Activated gamma-delta T cell (primary cell): ENCODE measurements around the gene PIM3.

Experiments
- DNase-seq: peaks from one replicate; lab custom pipeline; 2025; lab: John Stamatoyannopoulos, UW

PIM3 gene

DNA sequence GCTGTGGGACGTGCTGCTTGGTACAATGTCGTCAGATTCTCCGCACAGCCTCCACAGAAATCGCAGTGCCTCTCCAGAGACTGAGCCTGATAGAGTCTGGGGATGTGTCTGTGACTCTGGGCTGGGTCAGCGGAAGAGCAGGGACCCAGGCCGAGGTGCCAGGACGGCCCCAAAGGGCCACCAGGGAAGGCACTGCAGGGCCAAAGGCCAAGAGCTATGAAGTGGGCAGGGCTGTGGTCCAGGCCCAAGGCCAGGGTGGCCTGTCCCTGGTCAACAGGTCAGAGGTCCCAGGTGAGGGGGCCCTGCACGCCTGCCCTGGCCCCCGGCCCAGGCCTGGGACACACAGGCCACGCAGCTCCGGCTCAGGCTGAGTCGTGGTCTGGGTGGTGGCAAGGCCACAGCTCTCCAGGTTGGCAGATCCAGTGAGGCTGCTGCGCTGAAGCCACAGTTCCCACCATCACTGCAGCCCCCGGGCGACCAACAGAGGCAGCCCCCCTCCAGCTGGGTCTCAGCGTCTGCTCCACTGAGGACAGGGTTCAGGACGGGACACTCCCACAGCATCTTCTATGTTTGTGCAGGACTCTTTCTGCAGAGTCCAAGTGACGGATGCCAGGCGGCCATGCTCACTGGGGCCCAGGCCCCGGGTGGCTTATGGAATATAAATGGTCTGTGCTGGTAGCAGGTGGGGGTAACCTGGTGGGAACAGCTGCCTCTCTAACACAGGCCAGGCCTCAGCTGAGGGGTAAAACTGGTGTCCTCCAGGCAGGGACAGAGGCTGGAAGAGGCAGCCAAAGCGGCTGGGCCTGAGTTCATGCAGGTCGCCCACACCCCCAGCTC is 4.8 kb upstream of the PIM3 start:
- no peak for DNase-seq

DNA sequence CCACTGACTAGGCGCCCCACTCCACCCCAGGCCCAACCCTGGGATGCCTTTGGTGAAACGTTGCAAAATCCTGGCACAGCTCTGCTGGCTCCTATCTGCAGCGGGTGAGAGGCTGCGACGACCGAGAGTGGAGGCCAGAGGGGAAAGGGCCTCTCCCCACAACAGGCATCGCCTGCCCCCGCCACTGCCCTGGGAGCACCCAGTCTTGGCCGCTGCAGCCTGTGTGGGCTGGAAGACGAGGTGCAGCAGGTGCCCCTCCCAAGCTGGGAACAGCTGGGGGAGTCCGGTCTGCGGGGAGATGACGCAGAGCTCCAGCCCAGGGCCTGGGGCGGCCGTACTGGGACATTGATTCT is 4.2 kb upstream of the PIM3 start:
- no peak for DNase-seq

DNA sequence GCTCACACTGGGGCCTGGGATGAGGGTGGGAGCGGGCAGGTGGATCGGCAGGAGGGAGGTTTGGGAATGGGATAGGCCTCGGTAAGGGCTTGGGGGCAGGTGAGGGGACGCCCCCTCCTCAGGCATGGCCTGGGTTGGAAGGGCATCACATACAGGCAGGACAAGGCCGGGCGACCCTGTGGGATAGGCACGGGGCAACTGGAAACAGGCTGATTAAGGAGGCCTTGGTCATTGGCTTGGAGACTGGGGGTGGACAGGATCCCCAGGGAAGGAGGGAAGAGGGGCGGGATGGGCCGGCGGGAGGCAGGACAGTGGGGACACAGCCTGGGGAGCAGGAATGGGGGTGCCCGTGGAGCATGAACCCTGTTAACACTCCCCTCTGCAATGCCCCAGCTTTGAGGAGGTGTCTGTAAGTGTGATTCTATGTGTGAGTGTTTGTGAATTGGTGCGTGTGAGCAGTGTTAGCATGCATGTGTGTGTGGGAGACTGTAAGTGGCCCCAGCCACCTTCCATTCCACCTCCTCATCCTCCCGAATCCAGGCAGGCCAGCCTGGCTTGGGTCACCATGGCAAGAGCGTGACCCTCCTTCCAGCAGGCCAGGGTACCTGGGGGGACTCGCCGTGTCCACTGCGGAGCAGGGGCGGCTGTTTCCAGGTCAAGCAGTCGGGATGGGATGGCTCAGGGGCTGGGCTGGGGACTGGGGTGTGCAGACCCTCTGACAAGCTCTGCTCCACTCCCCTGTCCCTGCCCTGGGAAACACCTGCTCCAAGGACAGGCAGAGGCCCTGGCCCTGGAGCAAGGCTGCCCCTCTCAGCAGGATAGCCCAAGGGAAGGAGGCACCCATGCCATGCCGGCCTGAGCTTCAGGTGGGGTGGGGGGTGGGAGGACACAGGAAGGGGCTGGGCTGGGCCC is 3.4 kb upstream of the PIM3 start:
- DNase-seq, result no peak

DNA sequence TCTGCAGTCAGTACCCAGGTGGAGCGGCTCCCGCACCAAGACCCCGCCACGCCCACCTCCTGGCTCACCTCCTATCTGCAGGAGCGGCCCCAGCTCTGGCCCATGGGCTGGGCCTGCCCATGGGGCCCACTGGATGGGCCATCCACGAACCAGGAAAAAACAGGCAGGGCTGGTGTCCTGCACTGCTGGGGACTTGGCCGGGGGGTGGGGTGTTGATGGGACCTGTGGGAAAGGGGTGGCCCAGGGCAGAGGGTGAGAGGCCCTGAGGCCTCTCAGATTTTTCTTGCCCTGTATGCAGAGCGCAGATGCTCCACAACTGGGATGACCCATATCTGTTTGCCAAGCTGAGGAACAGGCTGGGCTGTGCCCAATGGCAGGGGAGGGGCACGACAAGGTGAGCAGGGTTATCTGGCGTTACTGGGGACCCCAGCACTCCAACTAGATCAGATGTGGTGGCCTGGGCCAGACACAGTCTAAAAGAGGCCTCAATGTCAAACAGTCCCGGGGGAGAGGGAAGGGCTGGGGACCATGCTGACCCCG is 2.7 kb upstream of the PIM3 start:
- DNase-seq, result no peak

DNA sequence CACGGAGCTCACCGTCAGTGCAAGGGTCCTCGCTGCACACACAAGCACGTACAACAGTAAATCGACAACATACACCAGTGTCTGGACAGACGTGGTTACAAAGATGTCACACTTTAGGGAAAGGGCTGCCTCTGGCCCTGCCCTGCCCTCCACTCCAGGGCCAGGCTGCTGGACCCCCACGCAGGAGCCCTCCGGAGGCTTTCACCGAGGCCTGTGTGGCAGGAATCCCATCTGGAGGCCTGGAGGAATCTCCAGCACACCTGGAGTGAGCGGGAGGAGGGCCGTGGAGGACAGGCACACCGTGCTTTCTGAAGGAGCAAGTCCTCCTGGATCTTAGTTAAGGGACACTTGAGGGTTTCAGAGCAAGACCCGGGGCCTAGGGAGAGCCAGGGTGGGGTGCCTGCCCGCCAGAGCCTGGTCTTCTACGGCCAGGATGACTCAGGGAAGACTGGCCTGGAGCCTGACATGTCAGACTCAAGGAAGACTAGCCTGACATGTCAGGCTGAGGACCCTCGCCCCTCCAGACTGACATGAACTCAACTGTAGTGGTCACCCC is 2.1 kb upstream of the PIM3 start:
- no peak for DNase-seq

DNA sequence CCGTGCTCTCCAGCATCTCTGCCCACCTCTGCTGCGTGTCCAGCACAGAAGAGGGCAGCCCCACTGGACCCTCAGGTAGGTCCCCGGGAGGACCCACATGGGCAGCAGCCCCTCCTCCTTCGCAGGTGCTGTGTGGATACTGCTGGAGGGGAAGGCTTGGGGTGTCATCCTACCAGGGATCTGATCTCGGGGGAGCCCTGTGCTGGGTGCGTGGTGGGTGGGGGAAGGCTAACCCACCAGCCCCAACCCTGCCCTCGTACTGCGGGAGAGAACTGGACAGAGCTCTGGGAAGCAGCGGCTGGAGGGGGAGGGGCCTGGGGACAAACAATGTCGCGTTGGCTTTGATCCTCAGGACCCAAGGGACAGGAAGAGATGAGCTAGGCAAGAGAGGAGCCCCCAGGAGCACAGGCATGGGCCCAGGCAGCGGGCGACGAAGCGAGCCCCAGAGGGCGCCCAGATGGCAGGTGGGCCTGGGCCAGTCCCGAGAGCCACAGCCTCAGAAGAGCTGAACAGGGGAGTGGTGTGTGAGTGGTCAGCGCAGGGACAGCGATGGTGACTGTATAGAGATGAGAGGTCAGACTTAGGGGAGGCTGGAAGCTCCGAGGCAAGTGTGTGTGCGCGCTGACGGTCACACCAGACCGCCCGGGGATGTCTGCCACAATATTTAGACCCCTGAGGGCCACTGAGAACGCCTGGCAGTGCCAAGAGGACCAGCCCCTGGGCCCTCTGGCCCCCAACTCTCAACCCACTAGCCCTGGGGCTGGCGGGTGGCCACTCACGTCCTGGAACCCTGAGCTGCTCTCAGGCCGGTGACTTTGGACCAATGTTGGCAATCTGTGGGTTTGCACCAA is 1.4 kb upstream of the PIM3 start:
- no peak for DNase-seq

DNA sequence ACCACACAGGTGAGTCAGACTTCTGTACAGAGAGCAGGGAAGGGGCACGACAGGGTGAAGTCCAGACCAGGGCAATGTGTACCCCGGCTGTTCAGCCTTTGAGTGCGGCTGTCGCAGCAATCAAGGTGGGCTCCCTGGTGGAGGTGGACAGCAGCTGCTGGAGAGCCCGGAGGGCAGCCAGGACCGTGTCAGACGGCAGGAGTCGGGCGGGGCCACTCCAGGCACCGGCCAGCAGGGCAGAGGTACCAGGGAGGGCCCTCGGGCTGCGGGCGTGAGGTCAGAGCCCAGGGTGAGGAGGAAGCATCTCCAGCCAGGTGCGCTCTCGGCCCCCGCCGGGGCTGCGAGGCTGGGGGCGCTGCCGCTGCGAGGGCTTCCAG is 802 bp upstream of the PIM3 start:
- no peak for DNase-seq

DNA sequence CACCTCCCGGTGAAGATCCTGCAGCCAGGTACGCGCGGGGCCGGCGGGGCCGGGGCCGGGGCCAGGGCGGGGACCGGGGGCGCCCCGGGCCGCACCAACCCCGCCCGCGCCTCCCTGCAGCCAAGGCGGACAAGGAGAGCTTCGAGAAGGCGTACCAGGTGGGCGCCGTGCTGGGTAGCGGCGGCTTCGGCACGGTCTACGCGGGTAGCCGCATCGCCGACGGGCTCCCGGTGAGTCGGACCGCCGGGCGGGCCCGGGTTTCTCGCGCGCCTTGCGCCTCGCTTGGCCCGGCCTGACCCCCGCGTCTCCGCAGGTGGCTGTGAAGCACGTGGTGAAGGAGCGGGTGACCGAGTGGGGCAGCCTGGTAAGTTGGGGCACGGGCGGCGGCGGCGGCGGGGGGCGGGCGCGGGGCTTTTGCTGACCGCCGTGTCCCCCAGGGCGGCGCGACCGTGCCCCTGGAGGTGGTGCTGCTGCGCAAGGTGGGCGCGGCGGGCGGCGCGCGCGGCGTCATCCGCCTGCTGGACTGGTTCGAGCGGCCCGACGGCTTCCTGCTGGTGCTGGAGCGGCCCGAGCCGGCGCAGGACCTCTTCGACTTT is 531 bp downstream of the PIM3 start:
- DNase-seq, result peak; percentile 44

DNA sequence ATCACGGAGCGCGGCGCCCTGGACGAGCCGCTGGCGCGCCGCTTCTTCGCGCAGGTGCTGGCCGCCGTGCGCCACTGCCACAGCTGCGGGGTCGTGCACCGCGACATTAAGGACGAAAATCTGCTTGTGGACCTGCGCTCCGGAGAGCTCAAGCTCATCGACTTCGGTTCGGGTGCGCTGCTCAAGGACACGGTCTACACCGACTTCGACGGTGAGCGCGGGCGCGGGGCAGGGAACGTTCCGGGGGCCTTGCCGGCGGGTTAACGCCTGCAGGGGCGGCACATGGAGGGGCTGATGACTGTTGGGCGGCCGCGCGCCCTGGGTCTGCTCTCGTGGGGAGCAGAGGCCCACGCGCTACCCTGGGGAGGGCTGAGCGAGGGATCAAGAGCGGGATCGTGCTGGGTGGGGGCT is 1.0 kb downstream of the PIM3 start:
- DNase-seq, result no peak

DNA sequence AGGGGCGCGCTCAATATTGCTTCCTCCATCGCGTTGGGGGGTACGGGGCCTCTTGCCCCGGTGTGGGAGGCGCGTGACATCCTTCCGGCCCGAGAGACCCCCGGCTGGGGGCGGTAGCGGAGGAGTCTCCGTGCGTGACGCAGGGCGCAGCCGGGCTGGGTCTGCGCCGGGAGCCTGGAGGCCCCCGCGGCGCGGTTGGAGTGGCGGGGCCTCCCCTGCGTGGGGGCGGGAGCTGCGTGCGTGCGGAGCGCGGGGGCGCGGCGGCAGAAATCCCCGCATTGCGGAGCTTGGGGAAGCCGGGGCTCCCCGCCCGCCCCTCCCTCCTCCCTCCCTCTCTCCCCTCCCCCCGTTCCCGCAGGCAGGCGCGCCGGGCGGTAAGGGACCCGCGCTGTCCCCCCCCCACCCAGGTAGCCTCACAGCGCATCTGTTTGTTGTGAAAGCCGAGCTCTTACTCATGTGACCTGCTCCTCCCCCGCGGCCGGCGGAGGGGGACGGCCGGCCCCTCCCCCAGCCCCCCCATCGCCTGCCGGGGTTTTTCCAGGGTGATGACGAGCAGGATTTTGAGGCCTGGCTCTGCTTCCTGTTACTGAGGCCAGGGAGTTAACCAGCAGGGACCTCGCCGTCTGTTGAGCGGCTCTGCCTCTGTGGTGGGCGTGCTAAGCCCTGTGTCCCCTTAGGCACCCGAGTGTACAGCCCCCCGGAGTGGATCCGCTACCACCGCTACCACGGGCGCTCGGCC is 1.6 kb downstream of the PIM3 start:
- DNase-seq, result peak; percentile 95

DNA sequence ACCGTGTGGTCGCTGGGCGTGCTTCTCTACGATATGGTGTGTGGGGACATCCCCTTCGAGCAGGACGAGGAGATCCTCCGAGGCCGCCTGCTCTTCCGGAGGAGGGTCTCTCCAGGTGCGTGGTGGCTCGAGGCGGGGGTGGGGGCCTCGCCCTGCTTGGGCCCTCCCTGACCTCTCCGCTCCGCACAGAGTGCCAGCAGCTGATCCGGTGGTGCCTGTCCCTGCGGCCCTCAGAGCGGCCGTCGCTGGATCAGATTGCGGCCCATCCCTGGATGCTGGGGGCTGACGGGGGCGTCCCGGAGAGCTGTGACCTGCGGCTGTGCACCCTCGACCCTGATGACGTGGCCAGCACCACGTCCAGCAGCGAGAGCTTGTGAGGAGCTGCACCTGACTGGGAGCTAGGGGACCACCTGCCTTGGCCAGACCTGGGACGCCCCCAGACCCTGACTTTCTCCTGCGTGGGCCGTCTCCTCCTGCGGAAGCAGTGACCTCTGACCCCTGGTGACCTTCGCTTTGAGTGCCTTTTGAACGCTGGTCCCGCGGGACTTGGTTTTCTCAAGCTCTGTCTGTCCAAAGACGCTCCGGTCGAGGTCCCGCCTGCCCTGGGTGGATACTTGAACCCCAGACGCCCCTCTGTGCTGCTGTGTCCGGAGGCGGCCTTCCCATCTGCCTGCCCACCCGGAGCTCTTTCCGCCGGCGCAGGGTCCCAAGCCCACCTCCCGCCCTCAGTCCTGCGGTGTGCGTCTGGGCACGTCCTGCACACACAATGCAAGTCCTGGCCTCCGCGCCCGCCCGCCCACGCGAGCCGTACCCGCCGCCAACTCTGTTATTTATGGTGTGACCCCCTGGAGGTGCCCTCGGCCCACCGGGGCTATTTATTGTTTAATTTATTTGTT is 2.4 kb downstream of the PIM3 start:
- no peak for DNase-seq

DNA sequence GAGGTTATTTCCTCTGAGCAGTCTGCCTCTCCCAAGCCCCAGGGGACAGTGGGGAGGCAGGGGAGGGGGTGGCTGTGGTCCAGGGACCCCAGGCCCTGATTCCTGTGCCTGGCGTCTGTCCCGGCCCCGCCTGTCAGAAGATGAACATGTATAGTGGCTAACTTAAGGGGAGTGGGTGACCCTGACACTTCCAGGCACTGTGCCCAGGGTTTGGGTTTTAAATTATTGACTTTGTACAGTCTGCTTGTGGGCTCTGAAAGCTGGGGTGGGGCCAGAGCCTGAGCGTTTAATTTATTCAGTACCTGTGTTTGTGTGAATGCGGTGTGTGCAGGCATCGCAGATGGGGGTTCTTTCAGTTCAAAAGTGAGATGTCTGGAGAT is 3.1 kb downstream of the PIM3 start:
- DNase-seq, result no peak

DNA sequence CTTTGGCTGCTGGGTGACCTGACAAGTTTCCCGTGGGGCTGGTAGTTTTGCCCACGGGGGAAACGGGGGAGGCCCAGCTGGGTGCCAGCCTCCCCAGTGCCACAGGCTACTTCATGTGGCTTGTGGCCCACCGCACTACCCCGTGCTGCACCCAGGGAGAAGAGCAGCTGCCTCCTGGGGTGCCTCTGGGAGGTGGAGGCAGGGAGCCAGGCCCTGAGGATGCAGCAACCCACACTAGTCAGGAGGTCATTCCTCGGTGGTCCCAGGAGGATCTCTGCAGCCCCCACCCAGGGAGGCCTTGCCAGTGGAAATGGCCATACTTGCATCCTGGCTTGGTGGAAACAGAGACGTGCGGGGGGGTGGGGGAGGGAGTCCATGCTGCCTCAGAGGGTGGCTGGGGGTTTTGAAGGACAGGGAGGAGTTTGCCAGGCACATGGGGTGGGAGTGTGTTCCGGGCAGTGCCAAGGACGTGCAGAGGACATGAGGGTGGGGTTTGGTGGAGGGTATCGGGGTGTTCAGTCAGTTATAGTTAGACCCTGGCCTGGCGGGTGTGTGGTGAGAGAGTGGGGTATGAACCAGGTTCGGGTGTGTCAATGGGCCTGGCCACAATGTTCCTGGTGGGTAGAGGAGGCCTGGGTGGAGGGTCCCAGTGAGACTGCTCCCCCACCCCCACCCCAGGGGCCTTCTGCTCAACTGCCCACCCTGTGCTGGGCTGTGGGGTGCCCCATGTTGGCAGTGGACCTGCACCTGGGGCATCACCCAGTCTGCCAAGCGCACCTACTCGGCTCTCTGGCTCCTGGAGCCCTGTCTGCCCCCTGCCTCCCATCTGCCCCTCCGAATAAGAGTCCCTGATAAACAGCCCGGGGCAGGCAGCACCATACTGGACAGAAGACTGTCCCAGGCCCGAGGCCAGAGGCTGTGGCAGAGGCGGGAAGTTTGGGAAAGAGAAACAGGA is 3.8 kb downstream of the PIM3 start:
- no peak for DNase-seq

DNA sequence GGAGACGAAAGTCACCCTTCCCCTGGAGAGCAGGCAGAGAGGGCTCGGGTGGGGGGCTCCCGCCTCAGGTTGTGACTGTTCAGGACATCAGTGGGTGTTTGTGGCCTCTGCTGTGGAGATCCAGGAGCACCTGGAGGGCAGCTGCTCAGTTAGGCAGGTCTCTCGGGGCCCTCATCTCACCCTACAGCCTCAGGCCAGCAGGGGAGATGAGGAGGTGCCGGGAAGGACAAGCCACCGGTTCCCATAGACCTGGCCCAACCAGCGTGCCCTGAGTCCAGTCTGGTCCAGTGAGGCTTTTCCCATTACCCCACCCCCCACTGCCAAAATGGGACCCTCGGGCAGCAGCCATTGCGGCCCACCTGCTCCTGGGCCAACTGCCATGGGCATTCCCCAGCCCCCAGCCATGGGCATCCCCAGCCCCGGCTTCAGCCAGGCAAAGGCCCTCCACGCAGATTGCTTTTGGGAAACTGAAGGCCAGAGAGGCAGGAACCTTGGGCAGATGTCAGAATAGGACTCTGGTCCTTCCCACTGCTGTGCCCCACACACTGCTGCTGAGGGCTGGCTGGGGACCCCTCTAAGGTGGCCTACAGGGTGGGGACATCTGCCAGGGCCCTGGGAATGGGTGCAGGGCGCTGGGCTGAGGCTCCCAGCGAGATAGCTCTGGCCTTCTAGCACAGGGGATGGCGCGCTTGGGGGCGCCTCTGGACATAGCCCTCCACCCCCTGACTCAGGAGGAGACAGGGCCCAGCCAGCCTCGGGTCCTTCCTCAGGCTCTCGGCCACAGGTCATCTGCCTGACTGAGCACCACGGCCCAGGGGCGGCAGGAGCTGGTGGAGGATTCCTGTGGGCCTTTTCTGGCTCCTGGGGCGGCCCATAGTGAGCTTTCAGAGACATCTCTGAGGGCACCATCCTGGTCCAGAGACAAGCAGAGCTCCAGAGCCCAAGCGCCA is 4.8 kb downstream of the PIM3 start:
- no peak for DNase-seq

DNA sequence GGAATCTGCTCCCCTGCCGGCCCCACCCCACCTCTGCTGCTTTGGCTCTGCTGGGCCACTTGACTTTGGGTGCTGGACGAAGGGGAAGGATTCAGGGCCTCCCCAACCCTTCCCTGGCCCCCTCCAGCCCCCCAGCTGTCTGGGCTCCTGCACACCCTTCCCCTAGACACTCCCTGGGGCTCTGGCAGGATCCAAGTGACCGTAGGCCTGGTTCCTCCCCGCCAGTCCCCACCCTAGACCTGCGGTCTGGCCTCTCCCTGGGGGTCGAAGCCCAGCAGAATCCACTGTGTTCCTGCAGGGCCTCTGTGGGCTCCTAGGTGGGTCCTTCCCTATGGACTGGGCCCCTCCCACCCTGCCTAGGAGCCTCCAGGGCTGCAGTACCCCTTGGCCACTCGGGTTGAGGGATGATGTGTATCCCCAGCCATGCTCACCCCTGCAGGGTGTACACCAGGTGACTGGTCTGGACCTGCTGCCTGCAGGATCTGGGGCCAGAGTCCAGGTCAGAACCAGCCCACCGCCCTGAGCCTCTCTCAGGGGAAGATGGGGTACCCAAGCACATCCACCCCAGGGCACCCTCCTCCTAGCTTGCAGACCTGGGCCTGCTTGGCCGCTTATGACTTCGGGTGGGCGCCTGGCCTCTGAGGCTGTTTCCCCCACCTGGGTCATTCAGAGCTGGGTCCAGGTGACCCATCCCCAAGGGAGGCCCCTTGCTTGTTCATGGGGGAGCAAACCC is 5.6 kb downstream of the PIM3 start:
- DNase-seq, result no peak
